ENCODE data around the gene TXLNG.

- TF ChIP-seq, protein P1, sequence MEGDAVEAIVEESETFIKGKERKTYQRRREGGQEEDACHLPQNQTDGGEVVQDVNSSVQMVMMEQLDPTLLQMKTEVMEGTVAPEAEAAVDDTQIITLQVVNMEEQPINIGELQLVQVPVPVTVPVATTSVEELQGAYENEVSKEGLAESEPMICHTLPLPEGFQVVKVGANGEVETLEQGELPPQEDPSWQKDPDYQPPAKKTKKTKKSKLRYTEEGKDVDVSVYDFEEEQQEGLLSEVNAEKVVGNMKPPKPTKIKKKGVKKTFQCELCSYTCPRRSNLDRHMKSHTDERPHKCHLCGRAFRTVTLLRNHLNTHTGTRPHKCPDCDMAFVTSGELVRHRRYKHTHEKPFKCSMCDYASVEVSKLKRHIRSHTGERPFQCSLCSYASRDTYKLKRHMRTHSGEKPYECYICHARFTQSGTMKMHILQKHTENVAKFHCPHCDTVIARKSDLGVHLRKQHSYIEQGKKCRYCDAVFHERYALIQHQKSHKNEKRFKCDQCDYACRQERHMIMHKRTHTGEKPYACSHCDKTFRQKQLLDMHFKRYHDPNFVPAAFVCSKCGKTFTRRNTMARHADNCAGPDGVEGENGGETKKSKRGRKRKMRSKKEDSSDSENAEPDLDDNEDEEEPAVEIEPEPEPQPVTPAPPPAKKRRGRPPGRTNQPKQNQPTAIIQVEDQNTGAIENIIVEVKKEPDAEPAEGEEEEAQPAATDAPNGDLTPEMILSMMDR (IDR thresholded peaks at IDR 0.05): no peak
- TF ChIP-seq TP53 (CRISPR knock-in tag; IDR thresholded peaks at IDR 0.05) (no peak), ZNF121 (CRISPR knock-in tag; IDR thresholded peaks at IDR 0.05) (no peak)
- TF ChIP-seq, protein P2, sequence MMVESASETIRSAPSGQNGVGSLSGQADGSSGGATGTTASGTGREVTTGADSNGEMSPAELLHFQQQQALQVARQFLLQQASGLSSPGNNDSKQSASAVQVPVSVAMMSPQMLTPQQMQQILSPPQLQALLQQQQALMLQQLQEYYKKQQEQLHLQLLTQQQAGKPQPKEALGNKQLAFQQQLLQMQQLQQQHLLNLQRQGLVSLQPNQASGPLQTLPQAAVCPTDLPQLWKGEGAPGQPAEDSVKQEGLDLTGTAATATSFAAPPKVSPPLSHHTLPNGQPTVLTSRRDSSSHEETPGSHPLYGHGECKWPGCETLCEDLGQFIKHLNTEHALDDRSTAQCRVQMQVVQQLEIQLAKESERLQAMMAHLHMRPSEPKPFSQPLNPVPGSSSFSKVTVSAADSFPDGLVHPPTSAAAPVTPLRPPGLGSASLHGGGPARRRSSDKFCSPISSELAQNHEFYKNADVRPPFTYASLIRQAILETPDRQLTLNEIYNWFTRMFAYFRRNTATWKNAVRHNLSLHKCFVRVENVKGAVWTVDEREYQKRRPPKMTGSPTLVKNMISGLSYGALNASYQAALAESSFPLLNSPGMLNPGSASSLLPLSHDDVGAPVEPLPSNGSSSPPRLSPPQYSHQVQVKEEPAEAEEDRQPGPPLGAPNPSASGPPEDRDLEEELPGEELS (CRISPR knock-in tag; IDR thresholded peaks at IDR 0.05): no peak
Measured at GRCh38 chrX:16842684-16843083, 56.4 kb downstream of the TXLNG start.

All from WTC11 (cell line).